Keratinocyte (primary cell): ENCODE data around the gene CFHR4. TPM values are rescaled to one million over a fixed set of nuclear protein-coding genes. Genes with fewer than 3 reads are reported as not detected.
"Not testable (repeated sequence)": the region's sequence is repeated elsewhere in the genome, so short reads cannot be mapped to it uniquely, and the experiment has no call there.

Experiments used
- DNase-seq: peaks from one replicate; pipeline ENCODE4 v3.0.0-alpha.2; 2011; ENCODE audit warnings: low read depth, missing footprints, low spot score
- FAIRE-seq: peaks from 2 replicates; lab custom pipeline; 2011; peaks lifted over from hg19 to GRCh38; lab: Jason Lieb, UNC
- H2AFZ ChIP-seq: 2 replicates; pipeline ENCODE4 v1.6.0; 2012; ENCODE audit warnings: low read length, control low read depth, inconsistent platforms; ENCODE audit not compliant: control insufficient read depth
- H3K27ac ChIP-seq: 2 replicates; pipeline ENCODE4 v1.5.1; 2011; ENCODE audit warnings: low read length; ENCODE audit not compliant: control insufficient read depth, insufficient read depth
- H3K27me3 ChIP-seq: 3 replicates; pipeline ENCODE4 v1.6.0; 2011; ENCODE audit warnings: low read length; ENCODE audit not compliant: control insufficient read depth, insufficient read depth; ENCODE audit errors: extremely low read depth
- H3K36me3 ChIP-seq, 2 experiments: 2 replicates in 1 of 2; 3 replicates in 1 of 2; pipeline ENCODE4 v1.5.1; 2011; ENCODE audit warnings: low read length in 2 of 2, mild to moderate bottlenecking in 1 of 2; ENCODE audit not compliant: control insufficient read depth in 2 of 2, insufficient read depth in 2 of 2; ENCODE audit errors: extremely low read depth in 1 of 2
- H3K4me1 ChIP-seq: 3 replicates; pipeline ENCODE4 v1.5.1; 2011; ENCODE audit warnings: low read length; ENCODE audit not compliant: control insufficient read depth, insufficient read depth; ENCODE audit errors: extremely low read depth
- H3K4me2 ChIP-seq: 3 replicates; pipeline ENCODE4 v1.6.0; 2011; ENCODE audit warnings: low read depth, low read length; ENCODE audit not compliant: control insufficient read depth, insufficient read depth; ENCODE audit errors: extremely low read depth
- H3K4me3 ChIP-seq, 3 experiments: fragments of 200-600 bp in 1 of 3; sonication (generic) in 1 of 3; 2 replicates in 2 of 3; 3 replicates in 1 of 3; pipeline ENCODE4 v1.5.1; 2011 to 2016; ENCODE audit warnings: low read length in 3 of 3, mild to moderate bottlenecking in 3 of 3, control low read depth in 2 of 3, inconsistent platforms in 1 of 3, low read depth in 1 of 3, mixed read lengths in 1 of 3, mixed run types in 1 of 3, moderate library complexity in 1 of 3; ENCODE audit not compliant: control insufficient read depth in 2 of 3, insufficient read depth in 2 of 3; ENCODE audit errors: extremely low read depth in 1 of 3
- H3K79me2 ChIP-seq: 2 replicates; pipeline ENCODE4 v1.6.0; 2012; ENCODE audit warnings: low read length; ENCODE audit not compliant: control insufficient read depth, insufficient read depth
- H3K9ac ChIP-seq: 3 replicates; pipeline ENCODE4 v1.6.0; 2011; ENCODE audit warnings: low read length; ENCODE audit not compliant: control insufficient read depth, insufficient read depth; ENCODE audit errors: extremely low read depth
- H3K9me1 ChIP-seq: 3 replicates; pipeline ENCODE4 v1.6.0; 2011; ENCODE audit warnings: low read length; ENCODE audit not compliant: control insufficient read depth, insufficient read depth; ENCODE audit errors: extremely low read depth
- H3K9me3 ChIP-seq: 2 replicates; pipeline ENCODE4 v1.5.1; 2012; ENCODE audit warnings: low read depth, low read length; ENCODE audit not compliant: control insufficient read depth
- H4K20me1 ChIP-seq: 3 replicates; pipeline ENCODE4 v1.6.0; 2011; ENCODE audit warnings: low read length; ENCODE audit not compliant: control insufficient read depth, insufficient read depth; ENCODE audit errors: extremely low read depth
- CTCF ChIP-seq, 3 experiments: IDR thresholded peaks in 1 of 3; conservative IDR thresholded peaks in 1 of 3; optimal IDR thresholded peaks in 1 of 3; 2 replicates in 2 of 3; 3 replicates in 1 of 3; pipeline versions ENCODE3 to v1.5.1; 2011; ENCODE audit warnings: low read length in 3 of 3, mild to moderate bottlenecking in 3 of 3, moderate library complexity in 2 of 3, control low read depth in 1 of 3, inconsistent platforms in 1 of 3; ENCODE audit not compliant: insufficient read depth in 2 of 3; ENCODE audit errors: extremely low read depth in 1 of 3
- EZH2 ChIP-seq: IDR thresholded peaks from one replicate; pipeline ENCODE4 v1.6.1; 2012; ENCODE audit warnings: inconsistent platforms, mild to moderate bottlenecking, low read length, moderate library complexity
- dilution Hi-C: fragments of 300-500 bp; cut with MboI; formaldehyde crosslinking; loops from one replicate; pipeline ENCODE4 v1.7.0; 2020; ENCODE audit warnings: low sequenced_read_pairs; ENCODE audit not compliant: extremely low pct_ligation_motif_present
- polyA minus RNA-seq, 3 experiments: library from RNA; depleted of rRNA, polyadenylated mRNA; stranded (reverse); fragments of >200 nt; gene quantifications; 1 replicate in 1 of 3; 2 replicates in 1 of 3; 3 replicates in 1 of 3; pipeline ENCODE4 v1.2.3, GENCODE V29; 2011
- polyA plus RNA-seq, 5 experiments: library from polyadenylated mRNA; depleted of rRNA in 3 of 5; stranded (reverse) in 3 of 5; stranded (forward) in 1 of 5; unstranded in 1 of 5; fragments of >200 nt; gene quantifications; 1 replicate in 1 of 5; 2 replicates in 3 of 5; 3 replicates in 1 of 5; pipeline versions ENCODE4 v1.2.1 to v1.2.3, GENCODE V29; 2011 to 2012; ENCODE audit warnings: missing spikeins in 2 of 5, low read depth in 1 of 5, low replicate concordance in 1 of 5

Gene CFHR4
- polyA plus RNA-seq (not detected in 3 replicates), polyA minus RNA-seq (not detected in 3 replicates)
- not detected for polyA plus RNA-seq (2011; ENCODE audit: low read depth)
- not detected in 2 replicates for polyA plus RNA-seq (2011; cell fraction: cytosol; rRNA removed)
- not detected in 2 replicates for polyA plus RNA-seq (2011; cell fraction: nucleus; rRNA removed)
- polyA plus RNA-seq (2012; ENCODE audit: low replicate concordance) = not detected in 2 replicates
- polyA minus RNA-seq (2011; cell fraction: cytosol; rRNA and poly(A)+ RNA removed) = not detected
- not detected in 2 replicates for polyA minus RNA-seq (2011; cell fraction: nucleus; rRNA and poly(A)+ RNA removed)

- dilution Hi-C loops = no loop called here
- H3K9me1 ChIP-seq = no peaks in the 10 kb centered on the region
- FAIRE-seq = no peak
Observed at GRCh38 chr1:196887515-196888239, at the start of gene CFHR4. TSS of gene CFHR4 (plus strand) at chr1:196888052. CDS start at chr1:196888151, 99 bp downstream.

GRCh38 chr1:196849613-196850492, 38.0 kb upstream of the CFHR4 start:
- H3K4me1 ChIP-seq, H3K9me3 ChIP-seq, H4K20me1 ChIP-seq, H3K36me3 ChIP-seq, DNase-seq, H3K4me2 ChIP-seq, H3K4me3 ChIP-seq, H3K27ac ChIP-seq, FAIRE-seq, H3K27me3 ChIP-seq, H2AFZ ChIP-seq, H3K9me1 ChIP-seq, dilution Hi-C loops, H3K9ac ChIP-seq, H3K79me2 ChIP-seq: not testable (repeated sequence)

More at GRCh38 chr1:196887515-196888239, at the start of gene CFHR4:
- H3K79me2 ChIP-seq = no peaks in the 10 kb centered on the region
- DNase-seq = no peak
- no peaks in the 10 kb centered on the region for H3K36me3 ChIP-seq
- no peaks in the 10 kb centered on the region for H3K9me3 ChIP-seq
- H4K20me1 ChIP-seq = no peaks in the 10 kb centered on the region
- H3K4me1 ChIP-seq = no peaks in the 10 kb centered on the region
- H3K27ac ChIP-seq = no peak within 1 kb of the TSS
- H3K27me3 ChIP-seq = no peaks in the 10 kb centered on the region
- H2AFZ ChIP-seq = no peak within 1 kb of the TSS
- TF ChIP-seq CTCF (optimal IDR thresholded peaks at IDR 0.05 in 1 of 3, IDR thresholded peaks at IDR 0.05 in 1 of 3, conservative IDR thresholded peaks at IDR 0.05 in 1 of 3; ENCODE audit: extremely low read depth in 1 of 3, insufficient read depth in 2 of 3, low read length in 3 of 3) (no peak), EZH2 (no peak)
- no peak within 1 kb of the TSS for H3K4me3 ChIP-seq
- no peak within 1 kb of the TSS for H3K4me2 ChIP-seq
- no peak within 1 kb of the TSS for H3K9ac ChIP-seq
